Activated CD4-positive, alpha-beta T cell treated with anti-CD3 and anti-CD28 coated beads, Interleukin-2, Interleukin-4, amounts not matched to agents 100 ng/mL and 50 ng/mL, durations not matched to agents 16 hours and 8 hours (primary cell): Measurements from ENCODE around the gene MNX1.

Experiments used
- DNase-seq: peaks from one replicate; pipeline ENCODE4 v3.0.0-alpha.2; 2020; ENCODE audit warnings: low spot score

Gene MNX1

DNA sequence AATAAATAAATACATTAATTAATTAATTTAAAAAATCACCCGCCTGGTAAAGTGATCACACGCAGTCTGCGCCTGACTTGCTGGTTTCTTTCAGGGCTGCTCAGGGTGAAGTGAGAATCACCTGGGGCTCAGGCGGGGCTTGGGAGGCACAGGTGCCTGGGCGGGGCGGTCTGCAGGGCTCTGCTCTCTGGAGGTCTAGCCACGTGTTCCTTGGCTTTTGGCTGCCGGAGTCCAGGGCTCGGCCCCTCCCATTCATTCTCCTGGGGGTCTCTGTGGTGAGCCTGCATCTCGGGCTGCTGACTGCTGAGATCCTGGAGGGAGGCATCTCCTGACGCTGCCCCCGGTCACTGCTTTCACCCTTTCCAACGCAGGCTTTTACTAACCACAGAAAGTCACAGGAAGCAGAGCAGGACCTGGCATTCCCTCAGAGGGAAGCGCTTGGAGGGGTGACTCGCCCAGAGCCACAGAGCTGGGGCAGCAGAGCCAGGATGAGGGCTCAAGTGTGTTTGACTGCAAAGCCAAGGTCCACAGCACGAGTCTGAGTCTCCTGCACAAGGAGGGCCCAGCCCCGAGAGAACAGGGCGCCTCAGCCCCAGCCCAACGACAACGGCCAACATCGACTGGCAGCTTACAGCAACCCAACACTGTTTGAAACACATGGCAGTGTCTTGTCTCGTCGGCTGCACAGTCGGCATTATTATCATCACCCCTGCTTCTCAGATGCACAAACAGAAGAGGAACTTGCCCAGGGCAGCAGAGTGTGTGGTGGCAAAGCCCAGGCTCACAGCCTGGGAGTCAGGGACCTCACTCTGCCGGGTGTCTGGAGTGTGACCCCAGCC is 22.4 kb upstream of the MNX1 start:
- DNase-seq = no peak

DNA sequence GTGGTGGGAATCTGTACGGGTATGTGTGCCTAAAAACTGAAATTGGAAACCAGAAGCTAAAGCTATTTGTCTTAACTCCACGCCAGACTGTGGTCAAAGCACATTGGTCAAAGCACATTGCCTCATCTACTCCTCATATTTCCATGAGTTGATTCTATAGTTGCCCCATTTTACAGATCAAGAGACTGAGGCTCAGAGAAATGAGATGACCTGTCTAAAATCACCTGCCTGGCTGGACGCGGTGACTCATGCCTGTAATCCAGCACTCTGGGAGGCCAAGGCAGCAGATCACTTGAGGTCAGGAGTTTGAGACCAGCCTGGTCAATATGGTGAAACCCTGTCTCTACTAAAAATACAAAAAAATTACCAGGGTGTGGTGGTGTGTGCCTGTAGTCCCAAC is 21.7 kb upstream of the MNX1 start:
- no peak for DNase-seq

DNA sequence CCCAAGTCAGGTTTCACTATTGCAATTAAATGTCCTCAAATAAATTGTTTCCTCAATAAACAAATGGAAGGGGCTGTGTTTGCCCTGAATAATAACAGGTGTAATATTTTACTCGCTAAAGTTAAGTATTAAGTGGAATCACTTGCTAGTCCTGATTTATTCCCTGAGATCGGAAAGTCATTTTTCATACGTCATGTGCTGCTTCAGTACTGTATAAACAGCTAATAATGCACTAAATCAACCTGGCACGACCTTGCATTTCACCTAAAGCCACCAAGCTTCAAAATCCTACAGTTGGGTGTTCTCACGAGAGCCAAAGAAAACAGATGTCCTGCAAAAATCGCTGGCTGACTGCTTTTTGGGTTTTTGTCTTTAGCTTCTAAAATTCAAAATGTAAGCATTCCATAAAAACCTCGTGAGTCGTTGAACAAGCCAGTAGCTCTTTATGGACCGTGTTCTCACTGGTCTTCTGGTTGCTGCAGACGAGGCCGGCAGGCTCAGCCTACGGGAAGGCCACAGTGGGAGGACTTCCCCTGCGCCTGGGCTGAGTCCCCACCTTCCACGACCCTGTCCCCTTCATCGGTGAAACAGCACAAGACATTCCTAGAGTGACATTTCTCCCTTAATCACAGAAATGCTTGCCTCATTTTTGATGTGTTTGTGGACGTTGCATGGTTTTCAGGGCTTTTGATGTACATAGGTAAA is 17.9 kb upstream of the MNX1 start:
- no peak for DNase-seq

DNA sequence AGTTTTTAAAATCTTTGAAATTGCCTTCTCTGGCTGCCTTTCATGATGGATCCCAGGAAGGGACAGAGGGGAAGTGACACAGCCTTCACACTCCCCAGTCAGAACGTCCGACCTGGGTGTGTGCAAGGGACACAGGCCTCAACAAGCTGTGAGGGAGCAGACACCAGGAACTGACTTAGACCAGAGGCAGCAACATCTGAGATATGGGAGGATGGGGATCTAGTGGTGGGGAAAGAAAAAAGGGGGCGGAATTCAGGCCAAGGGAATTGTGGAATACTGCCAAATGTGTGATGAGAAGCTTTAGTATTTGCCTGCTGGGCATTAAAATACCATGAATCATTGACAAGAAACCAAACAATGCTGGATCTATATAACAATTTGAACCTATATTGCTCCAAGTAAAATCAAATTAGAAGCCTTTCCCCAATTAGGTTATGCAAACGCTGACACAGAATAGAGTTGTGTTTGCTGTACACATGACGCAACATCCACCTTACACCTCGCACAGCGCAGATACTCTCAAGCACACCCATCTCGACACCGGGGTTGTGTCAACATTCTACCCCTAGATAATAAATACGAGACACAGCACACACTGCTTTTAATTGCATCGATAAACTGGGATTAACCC is 17.2 kb upstream of the MNX1 start:
- DNase-seq = no peak

DNA sequence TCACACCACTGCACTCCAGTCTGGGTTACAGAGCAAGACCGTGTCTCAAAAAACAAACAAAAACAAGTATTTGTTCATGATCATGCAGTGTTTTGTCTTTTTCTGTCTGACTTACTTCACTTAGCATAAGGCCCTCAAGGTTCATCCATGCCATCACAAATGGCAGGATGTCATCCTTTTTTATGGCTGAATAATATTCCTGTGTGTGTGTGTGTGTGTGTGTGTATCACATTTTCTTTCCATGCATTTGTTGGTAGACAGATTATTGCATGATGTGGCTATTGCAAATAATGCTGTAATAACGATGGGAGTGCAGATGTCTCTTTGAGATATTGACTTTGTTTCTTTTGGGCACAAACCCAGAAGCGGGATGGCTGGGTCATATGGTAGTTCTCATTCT is 14.3 kb upstream of the MNX1 start:
- DNase-seq = no peak

DNA sequence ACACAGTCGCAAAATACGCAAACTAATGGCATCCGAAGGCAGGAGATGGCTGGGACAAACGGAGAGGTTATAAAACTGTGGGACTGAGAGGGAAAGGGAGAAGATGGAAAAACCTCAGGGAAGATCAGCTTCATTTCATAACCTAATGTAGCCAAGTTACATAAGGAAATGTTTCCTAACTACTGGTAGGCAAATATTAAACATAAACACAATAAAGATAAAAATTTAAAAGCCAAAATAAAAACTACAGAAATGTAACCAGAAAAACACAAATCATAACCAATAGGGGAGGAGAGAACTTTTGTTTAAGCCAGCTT is 13.1 kb upstream of the MNX1 start:
- DNase-seq = no peak

DNA sequence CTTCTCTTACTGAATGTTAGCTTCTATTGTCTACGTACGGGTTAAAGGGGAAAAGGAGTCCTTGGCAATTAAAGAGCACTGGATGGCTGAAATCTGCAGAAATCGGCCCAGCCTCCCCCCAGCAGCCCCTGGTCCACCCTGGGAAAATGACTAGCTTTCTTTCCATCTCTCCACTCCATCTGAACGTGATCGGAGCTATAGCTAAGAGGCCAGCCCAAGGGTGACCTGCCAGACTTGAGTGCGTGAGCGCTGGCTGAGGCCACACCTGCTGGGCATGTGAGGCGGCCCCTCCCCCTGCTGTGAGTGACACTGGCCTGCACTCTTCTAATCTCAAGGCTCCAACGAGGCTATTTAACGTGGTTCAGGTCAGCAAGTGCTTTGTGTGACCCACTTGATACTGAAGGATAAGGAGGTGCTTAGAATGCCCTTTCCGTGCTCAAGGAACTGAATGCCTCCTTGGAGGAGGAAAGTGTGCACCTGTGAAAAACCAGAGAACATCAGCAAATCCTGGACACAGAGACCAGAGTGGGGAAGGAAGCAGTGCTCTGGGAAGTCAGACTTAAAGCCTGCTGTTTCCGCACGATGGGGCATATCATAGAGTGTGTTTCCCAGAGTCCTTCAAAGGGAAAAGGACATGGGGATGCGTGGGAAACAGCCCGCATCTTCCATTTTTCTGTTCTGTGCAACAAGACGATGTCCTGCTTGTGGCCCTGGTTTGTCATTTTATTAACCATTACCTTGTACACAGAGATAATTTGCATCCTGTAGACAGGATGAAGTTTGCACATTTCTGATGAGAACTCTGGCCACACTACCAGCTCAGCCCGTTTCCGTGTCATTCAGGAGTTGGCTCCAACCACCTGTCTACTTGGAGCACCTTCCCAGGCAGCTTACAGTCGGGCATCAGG is 12.5 kb upstream of the MNX1 start:
- DNase-seq = no peak

DNA sequence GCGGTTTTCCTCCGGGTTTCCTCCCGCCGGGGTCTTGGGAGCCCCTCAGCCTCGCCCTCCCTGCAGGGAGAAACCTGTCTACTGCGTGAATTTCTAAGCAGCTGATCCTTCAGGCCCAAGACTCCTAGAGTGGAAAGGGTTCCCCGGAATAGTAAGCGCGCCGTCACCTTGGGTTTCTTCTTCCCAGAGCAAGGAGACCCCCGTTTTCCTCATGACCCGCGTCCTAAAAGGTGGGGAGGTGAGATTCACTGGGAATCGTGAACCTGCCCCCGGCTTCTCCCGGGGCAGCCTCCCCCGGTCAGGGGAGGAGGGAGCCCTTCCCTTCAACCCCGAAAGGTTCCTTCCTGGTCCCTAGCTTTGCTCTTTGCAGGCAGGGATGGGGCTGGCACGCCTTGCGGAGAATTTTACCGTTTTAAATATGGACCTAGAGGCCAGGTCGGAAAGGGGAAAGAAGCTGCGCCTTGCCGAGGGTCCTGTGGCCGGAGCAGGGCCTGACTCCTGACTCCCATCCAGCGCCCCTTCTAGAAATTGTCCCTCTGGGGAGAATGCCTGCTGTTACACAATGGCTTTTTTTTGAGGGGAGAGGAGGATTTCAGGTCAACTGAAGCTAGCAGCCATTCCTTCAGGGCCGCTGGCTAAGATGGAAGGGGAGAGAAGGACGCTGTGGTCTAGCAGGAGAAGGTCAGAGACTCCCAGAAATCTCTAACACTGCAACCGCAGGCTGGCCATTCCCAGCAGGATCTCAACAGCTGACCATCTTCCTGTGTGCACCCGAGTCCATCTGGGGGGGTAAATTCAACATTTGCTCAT is 11.6 kb upstream of the MNX1 start:
- DNase-seq = no peak

DNA sequence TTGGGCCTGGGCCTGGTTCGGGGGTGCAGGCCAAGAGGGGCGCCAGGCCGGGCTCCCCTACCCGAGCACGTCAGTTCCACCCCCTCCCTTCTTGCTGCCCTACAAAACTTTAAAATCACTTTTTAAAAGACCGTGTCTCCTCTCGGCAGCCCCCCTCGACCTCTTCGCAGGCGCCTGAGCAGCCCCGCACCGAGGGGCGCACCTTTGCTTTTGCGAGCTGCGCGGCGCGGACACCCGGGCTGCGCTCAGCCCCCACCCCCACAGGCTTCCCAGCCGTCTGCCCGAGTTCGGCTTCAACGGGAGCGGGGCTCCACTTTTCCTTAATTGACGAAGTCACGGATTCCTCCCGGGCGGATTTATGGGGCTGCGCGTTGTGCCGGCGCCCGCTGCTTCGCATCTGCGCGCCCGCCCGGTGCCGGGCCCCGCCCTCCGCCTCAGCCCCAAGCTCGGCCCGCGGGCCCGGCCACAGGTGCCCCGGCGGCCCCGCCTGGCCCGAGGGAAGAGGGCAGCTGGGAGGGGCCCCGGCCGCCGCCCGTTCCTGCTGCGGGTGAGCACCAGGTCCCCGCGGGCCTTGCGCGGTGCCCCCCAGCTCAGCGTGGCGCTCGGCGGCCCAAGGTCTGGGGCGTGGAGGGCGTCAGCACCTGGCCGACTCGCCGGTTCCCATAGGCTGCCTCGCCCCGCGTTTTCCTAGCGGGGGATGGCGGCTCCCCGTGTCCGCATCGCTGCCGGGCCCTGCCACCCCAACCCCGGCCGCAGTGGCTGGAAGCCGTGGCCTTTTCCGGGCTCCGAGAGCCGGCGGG is 10.8 kb upstream of the MNX1 start:
- no peak for DNase-seq

- DNase-seq = no peak
Measured at GRCh38 chr7:157020514-157021070, 10.1 kb upstream of the MNX1 start.

DNA sequence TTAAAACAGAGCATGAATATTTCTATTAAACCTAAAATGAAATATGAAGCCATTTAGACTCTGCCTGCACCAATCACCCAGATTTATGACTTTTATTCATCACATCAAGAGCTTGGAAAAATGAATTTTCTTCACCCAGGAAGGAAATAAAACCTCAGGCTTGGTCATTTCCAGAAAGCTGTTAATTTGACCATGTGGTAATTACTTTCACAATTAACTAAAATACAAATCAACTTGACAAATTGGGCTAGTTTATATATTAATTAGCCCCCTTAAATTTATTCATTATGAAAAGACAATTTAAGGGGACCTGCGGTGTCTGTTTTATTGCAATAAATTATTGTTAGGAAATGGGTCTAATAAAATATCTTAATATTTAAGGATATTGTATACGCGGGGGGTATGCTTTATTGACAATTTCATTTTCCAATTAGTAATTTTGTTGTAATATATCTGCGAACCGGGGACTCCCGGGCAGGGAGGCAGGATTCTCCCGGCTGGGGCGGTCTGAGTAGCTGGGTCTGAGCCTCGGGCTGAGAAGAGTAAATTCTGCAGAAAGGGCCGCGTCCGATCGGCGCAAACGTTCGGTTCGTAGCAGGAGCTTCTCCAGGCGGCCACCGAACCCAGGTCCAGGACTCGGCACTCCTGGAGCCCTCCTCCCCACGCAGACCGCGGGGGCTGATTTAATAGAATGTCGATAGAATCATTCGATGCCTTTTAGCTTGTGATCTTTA is 9.4 kb upstream of the MNX1 start:
- DNase-seq = no peak

GRCh38 chr7:157018997-157019608 is 8.6 kb upstream of the MNX1 start:
- no peak for DNase-seq

DNA sequence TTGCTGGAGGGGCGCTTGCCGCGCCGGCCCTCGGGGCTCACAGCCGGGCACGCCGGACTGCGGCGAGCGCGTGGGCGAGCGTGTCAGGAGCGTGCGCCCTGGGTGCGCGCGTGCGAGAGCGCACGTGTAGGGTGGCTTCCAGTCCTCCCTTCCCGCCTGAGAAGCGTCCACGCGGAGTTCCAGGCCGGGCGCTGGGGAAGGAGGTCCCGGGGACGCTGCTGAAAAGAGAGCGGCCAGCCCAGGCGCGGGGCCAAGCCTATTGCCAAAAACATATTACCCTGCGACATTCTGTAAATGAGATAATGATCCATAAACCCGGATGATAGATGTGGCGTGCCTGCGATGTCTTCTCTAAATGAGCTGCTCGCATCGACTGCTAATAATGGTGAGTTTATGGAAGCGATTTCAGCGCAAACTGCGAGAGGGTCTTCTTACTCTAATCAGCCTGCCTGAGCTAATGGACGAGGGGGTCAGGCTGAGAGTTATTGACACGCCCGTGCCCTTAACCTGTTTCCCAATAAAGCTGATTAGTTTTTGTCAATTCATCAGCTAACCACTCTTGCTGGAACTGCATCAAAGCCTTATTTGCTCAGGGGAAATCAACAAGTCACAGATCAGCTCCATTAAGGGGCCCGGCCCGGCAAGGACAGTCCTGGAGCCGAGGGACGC is 8.0 kb upstream of the MNX1 start:
- DNase-seq = no peak

GRCh38 chr7:157017603-157018327 is 7.3 kb upstream of the MNX1 start:
- no peak for DNase-seq

- no peak for DNase-seq
Measured at GRCh38 chr7:157017149-157017548, 6.7 kb upstream of the MNX1 start.

DNA sequence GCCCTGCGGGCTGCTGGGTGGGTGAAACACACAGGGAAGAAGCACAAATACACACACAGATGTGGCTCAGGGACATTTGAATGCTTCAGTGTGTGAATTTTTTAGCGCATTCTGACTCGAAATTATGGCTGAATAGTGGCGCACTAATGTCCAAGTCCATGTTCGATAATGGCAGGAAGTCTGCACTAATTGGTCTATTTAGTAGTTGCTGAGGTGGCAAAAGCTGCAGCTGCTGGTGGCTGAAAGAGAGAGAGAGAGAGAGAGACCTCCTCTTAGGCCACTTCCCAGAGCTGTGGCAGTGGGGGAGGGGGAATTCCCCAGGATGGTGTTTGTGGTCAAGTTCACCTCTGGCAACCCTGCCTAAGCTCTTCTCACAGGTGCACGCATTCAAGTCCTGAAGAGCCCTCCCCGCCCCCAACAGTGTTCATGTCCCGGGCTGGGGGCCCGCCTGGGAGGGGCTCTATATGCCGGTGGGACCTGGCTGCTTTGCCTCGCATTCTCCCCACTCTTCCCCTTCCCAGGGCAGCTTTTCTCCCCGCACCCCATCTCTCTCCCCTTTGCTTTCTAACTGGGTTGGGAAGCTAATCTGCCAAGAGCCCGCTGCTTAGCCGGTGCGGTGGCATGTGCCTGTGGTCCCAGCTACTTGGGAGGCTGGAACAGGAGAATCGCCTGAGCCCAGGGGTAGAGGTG is 6.0 kb upstream of the MNX1 start:
- peak; percentile 32 for DNase-seq

GRCh38 chr7:157016024-157016351 is 5.5 kb upstream of the MNX1 start:
- no peak for DNase-seq
